Bone marrow (tissue), 2 donors: ENCODE data around the gene MICALL2.
"Not testable (repeated sequence)": the region's sequence is repeated elsewhere in the genome, so short reads cannot be mapped to it uniquely, and the experiment has no call there.

Source experiments
- DNase-seq, 2 donors: peaks; one replicate each; lab custom pipeline; 2025; lab: John Stamatoyannopoulos, UW

MICALL2 gene

DNA sequence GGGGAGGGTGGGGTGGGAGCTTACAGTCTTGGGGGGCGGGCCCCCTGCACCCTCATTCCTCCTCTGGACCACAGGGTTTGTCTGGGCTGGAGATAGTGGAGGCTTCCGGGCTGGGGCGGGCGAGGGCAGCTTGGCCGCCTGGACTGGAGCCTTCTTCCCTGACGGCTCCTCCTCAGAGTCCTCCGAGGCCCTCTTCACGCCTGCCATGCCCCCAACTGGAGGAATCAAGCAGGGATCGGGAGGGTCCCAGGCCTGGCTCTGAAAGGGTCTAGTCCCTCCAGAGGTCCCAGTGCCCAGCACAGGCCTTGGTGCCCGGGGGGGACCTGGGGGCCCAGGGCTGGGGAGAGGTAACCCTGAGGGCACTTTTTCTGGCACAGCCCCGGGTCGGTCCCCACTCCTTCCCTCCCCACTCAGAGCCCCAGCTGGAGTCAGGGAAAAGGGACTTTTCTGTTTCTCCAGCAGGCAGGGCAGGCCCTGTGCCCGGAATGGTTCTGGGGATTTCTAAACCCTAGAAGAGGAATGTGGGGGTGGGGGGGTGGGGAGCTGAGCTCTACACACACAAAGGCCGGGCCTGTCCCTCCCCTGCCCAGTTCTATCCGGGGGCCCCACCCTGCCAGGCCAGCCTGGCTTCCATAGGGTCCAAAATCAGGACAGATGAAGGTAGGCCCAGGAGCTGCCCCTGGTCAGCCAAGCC lies 11.6 kb downstream of the MICALL2 start:
- DNase-seq: no peak

DNA sequence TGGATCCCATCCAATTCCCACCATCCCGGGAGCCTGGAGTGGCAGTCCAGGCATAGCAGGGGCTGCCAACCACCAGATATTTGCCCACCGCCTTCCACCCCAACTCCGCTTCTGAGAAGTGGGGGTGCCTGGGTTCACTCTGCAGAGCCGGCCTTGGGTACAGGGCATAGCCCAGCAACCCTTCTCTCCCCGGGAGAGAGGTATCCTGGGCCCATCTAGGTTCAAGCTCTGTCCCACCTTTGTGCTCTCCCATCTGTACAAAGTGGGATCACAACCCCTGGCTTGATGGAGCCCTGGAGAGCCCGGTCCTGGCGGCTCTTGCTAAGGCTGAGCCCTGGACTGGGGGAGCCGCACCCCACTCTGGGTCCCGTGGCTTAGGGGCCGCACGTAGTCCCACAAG lies 12.2 kb downstream of the MICALL2 start:
- no peak for DNase-seq

DNA sequence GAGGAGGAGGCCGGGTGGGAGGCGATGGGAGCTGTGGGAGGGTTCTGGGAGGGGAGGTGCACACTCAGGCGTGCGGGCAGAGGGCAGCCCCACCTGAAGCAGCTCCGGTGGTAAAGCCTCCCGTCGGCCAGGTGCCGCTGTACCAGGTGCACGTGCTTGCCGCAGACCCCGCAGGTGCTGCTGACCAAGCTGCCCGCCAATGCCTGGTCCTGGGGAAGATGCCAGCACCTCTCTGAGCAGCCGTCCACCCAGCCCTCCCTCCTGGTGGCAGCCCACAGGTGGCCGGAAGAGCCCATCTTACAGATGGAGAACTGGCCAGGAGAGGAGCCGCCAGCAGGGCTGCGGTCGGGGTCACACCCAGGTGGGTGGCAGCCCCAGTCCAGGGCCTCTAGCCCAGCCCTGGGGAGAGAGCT lies 12.6 kb downstream of the MICALL2 start:
- no peak for DNase-seq

DNA sequence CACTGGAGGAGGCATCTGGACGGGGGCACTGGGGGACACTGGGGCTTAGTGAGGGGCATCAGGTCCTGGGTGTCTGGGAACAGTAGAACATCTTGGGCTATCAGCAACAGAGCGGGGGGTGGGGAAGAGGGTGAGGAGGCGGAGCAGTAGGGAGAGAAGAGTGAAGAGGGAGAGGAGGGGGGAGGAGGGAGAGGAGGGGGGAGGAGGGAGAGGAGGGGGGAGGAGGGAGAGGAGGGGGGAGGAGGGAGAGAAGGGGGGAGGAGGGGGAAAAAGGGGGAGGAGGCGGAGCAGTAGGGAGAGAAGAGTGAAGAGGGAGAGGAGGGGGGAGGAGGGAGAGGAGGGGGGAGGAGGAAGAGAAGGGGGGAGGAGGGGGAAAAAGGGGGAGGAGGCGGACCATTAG lies 13.2 kb downstream of the MICALL2 start:
- DNase-seq: not testable (repeated sequence)

DNA sequence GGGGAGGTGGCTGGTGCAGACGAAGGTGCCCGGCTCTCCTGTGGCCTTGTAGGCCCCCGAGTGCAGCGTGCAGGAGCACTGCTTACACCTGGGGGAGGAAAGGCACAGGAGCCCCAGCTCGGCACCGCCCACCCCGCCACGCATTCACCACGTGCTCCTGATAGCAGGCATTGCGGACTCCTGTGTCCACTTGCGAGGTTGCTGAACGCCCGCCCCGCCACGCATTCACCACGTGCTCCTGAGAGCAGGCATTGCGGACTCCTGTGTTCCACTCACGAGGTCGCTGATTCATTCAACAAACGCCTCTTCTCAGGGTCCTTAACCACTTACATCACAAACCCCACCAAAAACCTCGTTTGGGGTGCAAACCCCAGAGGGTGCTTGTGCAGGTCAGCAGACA lies 13.9 kb downstream of the MICALL2 start:
- DNase-seq: no peak

DNA sequence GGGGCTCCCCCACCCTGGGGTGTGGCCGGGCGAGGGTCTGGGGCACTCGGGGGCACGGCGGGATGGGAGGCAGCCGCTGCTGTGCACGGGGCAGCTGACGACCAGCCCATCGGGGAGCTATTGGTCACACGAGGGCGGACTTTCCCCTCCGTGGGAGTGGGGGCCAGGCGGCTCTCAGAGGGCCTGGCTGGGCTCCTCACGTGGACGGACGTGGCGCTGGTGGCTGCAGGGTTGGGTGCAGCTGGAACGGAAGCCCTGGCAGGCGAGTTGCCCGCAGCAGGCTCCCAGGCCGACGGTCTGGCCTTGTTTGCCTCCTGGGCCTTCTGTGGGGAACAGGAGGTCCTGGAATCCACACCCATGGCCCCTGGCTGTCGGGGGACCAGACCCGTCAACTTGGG lies 14.3 kb downstream of the MICALL2 start:
- no peak for DNase-seq

DNA sequence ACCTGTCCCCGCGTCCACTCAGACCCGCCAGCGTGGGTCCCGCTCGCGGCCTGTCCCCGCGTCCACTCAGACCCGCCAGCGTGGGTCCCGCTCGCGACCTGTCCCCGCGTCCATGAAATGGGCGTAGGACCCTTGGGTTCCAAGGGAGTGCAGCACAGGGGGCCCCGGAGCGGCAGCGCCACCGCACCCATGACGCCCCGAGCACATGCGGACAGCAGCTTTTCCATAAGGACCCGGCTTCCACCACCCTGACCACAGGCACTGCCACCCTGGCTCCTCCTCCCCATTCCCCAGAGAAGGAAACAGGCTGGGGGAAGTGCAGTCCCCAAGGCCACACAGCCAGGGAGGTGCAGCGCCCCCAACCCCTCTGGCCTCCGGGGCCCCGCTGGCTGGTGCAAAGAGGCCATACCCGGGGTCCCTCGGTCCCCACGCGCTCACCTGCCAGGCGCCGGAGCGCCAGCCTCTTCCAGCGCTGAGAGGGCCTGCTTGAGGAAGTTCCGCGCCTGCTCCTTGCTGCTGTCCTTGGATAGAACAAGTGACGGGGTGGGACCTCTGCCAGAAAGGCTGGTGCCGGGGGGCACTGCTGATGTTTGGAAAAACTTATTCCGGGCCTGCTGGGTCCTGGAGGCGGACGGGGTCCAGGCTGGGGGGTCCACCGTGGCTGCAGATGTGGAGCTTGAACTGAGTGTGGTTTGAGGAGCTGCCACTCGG lies 14.9 kb downstream of the MICALL2 start:
- no peak for DNase-seq

DNA sequence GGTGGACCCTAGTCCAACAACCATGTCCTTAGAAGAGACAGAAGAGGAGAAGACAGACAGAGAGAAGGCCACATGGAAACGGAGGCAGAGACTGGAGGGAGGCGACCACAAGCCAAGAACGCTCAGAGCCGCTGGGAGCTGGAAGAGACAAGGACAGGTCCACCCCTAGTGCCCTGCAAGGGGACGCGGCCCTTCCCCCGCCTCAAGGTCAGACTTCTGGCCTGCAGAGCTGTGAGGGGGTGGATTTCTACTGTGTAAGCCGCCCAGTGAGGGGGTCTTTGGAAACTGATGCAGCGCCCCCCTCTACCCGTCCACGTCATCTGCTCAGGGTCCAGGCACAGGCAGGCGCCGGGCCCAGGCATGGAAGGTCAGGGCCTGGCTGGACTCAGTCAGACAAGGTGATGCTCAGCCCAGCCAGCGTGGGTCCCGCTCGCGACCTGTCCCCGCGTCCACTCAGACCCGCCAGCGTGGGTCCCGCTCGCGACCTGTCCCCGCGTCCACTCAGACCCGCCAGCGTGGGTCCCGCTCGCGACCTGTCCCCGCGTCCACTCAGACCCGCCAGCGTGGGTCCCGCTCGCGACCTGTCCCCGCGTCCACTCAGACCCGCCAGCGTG lies 15.6 kb downstream of the MICALL2 start:
- DNase-seq: not testable (repeated sequence)

DNA sequence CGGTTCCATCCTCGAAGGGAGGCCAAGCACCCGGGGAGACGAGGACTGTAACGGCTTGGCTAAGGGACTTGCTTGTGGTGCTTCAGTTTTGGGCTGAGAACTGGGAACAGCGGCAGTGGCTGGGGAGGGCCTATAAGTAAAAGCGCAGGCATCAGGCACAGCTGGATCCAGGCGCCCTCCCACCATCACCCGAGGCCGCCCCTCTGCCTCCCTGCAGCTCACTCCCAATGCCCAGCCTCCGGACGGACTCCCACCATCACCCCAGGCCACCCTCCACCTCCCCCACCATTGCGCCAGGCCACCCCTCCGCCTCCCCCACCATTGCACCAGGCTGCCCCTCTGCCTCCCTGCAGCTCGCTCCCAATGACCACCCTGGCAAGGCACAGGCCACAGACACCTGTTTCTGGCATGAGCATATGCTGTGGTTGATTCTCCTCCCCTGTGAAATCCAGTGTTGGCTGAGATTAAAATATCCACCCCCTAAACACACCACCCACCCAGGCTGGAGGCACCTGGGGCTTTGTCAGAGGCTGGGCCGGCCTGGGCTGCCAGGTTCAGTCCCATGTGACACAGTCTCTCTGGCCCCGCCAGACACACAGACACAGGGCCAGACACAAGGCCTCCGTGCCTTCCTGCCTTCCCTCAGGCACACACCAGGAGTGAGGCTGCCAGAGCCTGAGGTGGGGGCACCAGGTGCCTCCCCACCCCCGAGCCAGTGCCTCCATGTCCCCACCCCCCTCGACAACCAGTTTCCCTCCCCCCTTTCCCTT lies 16.7 kb downstream of the MICALL2 start:
- DNase-seq: no peak

DNA sequence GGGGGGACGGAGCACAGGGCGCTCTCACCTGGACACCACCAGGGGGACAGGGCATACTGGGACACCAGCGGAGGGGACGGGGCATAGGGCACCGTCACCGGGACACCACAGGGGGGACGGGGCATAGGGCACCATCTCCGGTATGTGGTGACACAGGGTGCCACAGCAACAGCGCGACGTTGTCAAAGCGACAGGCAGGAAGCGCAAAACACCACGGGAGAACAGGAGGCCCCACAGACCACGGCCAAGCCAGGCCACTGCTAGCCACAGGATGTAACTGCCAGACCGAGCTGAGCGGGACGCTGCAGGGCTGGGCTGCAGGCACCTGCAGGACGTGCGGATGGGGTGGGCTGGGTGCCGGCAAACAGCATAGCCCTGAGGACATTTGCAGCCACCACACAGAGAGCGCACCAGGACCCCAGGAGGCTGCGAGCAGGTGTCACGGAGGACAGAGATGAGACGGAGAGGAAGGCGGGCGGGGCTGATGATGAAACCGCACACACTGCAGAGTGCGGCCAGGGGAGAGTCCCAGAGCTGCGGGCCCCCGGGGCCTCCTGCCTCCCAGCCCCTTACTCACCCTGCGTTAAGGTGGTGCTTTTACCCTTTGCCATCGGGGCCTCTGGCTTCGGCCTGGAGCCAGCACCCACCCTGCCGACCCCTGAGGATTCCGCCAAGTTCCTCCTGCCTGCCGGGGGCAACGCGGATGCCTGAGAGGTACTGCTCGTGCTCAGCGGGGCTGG lies 17.5 kb downstream of the MICALL2 start:
- no peak for DNase-seq

DNA sequence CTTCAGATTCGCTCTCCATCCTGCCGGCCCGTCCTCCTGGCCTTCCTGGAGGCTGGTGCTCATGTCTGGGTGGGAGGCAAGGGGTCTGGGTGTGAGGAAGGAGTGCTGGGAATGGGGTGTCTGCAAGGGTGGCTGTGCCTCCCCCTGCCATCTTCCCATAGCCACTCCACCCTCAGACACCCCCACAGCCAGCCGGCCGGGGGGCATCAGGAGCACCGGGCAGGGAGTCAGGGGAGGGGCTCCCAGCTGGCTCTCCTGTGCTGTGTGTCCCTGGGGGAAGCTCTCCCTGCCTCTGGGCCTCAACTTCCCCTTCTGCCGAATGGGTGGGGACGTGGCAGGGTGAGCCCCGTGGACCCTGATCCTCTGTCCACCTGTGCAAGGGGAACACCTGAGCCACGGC lies 18.6 kb downstream of the MICALL2 start:
- DNase-seq: no peak

DNA sequence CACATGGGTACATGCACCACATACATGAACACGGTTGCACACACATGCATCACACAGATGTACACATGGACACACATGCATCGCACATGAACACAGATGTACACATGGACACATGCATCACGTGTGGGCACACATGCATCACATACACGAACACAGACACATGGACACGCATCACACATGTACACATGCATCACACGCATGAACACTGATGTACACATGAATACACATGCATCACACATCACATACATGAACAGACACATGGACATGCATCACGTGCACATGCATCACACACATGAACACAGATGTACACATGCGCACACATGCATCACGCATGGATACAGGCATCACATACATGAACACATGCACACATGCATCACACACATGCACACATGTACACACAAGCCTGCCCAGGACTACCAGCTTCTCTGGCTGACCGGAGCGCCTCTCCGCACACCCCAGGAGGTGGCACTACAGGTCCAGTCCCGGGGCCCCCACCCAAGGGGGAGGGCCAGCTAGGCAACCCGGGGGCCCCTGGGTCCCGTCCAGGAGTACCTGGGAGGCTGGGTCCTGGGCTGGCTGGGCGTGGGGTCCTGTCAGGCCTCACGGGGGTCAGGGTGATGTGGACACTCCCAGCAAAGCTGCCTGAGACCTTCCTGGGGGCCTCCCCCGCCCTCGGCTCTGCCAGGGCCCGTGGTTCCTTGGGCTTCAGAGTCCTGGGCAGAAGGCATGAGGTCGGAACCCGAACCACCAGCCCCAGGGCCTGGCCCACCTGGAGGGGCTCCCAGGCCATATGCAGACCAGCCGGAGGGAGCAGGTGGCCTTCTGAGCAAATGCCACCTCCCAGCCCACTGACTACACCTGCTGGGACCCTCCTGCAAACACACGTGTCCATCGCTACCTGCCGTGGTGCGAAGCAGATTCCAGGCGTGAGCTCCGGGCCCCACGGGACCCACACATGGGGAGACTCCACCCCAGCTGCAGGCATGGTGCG lies 19.6 kb downstream of the MICALL2 start:
- DNase-seq: no peak

DNA sequence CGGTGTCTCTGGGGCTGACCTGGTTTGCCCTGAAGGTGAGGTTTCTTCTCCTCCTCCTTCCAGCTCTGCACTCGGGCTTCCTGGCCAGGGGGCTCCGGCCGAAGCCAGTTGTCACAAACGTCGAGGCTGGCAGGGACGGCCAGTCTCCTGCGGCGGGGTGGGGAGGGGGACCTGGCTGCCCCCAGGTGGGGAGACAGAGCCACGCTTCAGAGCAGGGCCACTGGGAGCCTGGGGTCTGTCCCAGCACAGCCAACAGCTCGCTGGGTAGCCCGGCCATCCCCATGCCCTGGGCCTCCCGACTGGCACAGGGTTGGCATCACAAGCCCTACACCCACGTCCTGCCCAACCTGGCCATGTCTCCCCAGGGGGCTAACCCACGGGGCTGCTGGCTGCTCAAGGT lies 20.4 kb downstream of the MICALL2 start:
- DNase-seq: no peak

DNA sequence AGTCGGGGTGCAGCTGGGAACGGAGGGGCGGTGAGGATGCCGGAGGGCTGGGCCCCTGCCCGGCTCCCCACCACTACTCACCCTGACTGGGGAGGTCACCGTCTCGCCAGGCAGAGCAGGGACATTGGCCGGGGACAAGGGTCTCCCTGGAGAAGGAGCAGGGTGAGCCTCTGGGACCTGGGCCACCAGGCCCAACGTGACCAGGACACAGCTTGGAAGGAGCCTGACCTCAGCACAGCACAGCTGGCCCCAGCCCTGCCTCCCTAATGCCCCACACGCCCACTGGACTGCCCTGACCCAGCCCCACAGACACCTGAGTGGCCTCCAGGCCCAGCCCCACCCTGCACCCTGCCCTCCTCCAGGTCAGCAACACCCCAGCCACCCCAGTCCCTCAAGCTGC lies 21.1 kb downstream of the MICALL2 start:
- no peak for DNase-seq

DNA sequence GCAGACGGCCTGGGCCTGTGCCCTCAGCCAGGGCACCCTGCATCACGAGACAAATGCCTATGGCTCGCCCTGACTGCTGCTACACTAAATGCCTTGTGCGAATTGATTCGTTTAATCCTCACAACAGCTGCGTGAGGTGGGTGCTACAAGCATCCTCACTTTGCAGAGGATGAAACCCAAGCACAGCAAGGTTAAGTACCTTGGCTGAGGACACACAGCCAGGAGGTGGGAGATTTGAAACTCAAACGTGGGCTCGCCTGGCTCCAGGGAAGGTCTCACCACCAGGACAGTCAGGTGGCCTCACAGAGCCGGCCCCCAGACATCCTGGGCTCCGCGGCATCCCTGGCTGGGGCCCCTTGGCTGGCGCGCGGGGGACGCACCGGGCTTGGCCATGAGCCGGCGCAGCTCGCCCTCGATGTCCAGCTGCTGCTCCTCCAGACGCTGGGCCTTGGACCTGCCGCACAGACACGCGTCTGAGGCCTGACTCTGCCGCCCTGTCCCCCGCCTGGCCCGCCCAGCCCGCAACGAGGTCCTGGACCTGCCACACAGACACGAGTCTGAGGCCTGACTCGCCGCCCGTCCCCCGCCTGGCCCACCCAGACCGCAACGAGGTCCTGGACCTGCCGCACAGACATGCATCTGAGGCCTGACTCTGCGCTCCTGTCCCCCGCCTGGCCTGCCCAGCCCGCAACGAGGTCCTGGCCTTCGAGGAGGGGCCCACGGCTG lies 22.0 kb downstream of the MICALL2 start:
- DNase-seq: no peak

DNA sequence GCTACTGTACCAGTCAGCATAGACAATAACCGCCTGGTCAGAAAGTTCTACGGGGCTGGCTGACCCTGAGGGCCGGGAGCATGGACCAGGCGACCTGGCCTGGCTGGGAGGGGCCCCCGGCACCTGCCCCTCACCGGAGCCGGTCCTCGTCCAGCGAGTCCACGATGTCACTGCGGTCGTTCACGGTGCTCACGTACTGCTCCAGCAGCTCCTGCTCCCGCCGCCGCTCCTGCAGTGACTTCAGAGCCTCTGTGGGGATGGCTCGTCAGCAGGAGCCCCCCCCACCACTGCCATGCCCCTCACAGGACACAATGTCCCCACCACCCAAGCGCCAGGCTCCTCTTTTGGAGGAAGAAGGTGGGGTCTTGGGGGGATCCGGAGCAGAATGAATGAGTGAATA lies 22.7 kb downstream of the MICALL2 start:
- DNase-seq: no peak

DNA sequence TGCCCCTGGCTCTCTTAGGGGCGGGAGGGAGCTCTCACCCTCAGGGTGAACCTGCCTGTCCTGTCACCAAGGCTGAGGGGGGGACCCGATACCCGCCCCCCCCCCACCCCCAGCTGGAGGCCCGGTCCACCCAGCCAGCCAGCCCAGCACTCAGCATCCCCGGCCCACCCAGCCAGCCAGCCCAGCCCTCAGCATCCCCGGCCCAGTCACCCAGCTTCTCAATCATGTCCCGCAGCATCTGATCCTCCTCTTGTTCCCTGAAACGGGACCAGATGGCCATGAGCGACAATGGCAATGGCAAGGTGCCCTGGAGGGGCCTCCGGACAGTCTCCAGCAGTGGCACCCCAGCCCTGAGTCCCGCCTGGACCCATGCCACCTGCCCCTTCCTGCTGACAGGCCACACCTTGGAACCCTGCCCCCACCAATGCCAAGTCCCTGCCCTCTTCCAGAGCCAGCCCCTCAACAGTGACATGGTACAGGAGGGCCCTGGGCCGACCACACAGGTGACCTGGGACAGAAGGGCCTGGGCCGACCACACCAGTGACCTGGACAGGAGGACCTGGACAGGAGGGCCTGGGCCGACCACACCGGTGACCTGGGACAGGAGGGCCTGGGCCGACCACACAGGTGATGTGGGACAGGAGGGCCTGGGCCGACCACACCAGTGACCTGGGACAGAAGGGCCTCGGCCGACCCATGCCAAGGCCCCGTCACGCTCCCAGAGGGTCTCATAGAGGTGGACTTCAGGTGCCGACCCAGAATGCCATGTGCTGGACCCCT lies 24.2 kb downstream of the MICALL2 start:
- DNase-seq: no peak

DNA sequence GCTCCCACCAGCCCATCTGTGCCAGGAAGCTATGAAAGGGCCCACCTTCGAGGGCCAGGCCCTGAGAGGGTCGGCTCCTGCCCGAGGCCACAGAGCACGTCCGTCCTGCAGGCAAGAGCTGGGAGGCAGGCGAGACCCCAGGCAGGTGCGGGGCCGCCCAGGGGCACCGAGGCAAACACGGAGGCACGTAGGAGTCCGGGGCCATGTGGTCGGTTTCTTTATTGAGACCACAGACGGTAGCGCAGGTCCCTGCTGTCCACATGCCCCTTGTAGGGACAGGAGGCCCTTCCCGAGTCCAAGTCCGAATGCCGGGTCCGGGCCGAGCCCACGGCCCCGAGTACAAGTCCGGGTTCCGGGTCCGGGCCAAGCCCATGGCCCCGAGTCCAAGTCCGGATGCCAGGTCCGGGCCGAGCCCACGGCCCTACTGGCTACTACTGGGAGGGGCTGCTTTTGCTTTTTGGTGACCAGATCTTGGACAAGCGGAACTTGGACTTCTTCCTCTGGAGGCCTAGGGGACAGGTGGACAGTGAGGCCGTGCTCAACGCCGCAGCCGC lies 25.0 kb downstream of the MICALL2 start:
- DNase-seq: no peak
